HG03097 (cell line): Measurements from ENCODE around the gene STK25.

Source experiments
- ATAC-seq: cut with Tn5 transposase; IDR thresholded peaks from one replicate; pipeline ENCODE4 v1.9.1; 2021; ENCODE audit not compliant: unreplicated experiment, low FRiP score

The STK25 gene

DNA sequence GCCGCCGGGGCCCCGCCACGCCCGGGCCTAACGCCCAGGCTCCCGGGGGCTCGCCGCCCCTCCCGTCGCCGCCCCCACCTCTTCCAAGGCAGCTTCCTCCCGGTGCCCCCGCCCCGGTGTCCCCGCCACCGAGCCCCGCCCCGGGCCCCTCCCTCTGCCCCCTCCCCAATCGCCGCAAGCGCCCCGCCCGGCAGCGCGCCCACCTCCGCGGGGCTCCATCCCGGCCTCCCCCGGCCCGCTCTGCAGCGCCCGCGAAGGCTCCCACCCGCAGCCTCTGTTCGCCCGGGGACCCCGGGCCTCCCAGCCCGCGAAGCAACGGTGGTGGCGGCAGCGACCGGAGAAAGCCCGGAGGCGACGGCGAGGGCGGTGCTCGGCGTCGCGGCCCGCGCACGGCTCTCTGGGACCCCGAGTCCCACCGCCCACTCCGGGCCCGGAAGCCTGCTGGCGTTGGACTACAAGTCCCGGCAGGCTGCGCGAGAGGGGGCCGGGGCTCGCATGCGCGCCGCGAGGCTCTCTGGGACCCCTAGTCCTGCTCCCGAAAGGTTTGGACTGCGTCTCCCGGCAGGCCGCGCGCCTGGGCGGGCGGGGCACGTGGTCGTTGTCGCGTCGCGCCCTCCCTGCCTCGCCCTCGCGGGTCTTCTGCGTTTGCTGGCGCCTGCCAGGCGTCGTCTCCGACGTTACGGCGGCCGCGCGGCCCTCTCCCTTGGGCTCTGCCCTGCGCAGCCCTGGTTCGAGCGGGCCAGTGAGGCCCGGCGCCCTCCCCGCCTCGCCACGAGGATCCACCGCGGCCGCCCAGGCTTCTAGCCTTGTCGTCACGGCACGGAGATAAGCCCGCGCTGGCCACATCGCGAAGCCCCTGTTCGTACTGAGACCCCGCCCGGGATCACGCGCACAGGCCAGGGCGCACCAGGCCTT lies at the start of gene STK25:
Gene STK25, minus strand, starts transcription at position 345 of the 915 bp plus-strand sequence. CDS start 549 bp downstream, outside the sequence.
- ATAC-seq = peak; percentile 90

DNA sequence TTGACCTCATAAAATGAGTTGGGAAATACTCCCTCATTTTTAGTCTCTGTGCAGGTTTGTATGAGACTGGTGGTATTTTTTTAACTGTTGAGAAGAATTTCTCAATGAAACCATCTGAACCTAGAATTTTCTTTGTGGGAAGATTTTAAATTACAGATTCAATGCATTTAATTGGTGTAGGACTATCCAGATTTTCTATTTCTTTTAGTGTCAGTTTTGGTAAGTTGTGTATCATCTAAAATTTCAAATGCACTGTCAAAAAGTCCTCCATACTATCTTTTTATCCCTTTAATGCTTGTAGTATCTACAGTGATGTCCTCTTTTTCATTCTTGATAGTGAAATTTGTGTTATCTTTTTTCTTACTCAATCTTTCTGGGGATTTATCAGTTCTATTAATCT lies 48.4 kb upstream of the STK25 start:
- no peak for ATAC-seq

DNA sequence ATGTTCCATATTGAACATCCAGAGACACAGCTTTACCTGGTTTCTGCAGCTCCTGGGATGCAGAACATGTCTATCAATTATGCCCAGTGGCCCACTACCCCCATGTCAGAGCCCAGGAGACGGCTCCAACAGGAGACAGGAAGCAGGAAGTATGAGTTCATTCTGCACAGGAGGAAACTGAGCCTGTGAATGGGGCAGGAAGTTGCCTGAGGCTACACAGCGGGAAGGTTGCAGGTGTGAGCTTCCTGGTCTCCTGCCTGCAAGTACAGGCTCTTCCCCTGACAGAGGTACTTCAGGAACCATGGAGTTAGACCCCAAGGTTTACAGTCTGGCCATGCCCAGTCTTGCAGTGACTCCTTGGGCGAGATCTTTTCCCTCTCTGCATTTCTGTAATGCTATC lies 47.3 kb upstream of the STK25 start:
- no peak for ATAC-seq

DNA sequence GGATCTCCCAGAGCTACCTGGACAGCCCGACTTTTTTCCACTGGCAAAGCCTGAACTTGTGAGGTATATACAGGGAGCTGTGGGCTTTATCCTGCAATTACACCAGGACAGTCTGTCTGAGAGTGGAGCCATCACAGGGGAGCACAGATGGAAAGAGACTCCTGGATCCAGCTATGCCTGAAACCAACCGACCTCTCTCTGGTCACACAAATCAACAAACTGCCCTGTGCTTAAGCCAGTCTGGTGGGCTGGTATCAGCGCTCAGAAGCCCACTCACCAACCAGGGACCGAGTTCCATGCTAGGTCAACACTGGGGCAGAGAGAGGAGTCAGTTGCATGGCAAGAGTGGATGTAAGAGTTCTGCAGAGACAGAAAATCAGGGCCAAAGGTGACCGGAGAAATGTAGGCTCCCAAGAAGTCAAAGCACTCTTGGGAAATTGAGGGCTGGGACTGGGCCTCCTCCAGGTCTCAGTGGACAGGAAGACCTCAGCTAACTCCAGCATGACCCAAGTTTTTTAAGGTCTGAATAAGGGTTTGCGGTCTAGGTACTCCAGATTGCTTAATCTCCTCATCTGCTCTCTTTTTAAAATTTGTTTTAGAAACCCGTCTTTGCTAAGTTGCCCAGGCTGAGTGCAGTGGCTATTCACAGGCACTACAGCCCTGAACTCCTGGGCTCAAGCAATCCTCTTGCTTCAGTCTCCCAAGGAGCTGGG lies 46.4 kb upstream of the STK25 start:
- ATAC-seq = no peak

DNA sequence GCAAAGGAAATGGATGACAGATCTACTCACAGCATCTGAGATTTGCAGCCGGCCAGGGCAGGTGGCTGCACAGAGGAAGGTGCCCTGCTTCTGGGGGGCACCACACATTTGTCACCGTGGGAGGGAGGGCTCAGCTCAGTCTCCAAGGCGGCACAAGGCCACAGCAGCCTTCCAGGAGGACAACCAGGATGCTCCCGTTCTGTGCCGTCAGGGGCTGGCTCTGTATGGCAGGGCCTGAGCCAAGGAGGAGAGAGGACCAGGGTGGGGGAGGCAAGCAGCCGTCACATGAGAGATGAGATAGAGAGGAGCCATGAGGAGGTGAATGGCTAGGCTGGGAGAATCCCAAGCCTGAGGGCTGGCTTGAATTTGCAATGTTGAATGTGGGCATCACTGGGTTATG lies 45.6 kb upstream of the STK25 start:
- no peak for ATAC-seq

DNA sequence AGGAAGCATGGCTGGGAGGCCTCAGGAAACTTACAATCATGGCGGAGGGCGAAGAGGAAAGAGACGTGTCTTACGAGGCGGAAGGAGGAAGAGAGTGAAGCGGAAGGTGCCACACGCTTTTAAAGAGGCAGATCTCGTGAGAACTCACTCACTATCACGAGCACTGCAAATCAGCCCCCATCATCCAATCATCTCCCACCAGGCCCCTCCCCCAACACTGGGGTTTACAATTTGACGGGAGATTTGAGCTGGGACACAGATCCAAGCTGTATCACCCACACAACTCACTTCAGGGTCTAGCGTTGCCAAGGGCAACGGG lies 45.1 kb upstream of the STK25 start:
- ATAC-seq = no peak

DNA sequence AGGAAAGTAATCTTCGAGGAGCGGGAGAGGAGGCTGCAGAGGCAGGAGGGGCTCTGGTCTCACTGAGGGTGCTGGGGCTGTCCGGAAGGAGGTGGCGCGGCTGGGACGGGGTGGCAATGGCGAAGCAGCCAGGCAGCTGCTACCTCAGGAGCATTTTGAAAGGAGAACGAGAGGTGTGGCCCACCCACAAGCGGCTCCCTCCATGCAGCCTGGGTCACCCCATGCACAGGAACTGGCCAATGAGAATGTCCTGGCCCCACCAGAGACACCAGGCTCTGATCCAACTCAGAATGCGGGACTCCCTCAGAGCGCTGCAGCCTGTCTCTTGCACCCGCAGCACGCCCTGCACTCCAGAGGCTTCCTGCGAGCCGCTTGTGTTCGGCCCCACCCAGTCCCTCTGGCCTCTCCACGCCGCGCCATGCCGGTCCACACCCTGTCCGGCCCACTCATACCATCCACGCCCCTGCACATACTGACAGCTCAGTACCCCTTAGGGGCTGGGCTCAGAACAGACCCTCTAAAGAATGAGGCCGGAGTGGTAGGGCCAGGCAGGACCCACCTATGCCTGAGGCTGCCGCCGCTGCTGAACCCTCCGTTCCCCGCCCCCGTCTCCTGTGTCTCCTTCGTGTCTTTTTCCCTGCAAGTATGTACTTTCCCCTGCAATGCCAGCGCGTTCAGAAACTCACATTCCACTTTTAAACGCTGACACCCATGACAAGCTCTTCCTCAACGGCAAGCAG lies 43.8 kb upstream of the STK25 start:
- ATAC-seq = no peak

DNA sequence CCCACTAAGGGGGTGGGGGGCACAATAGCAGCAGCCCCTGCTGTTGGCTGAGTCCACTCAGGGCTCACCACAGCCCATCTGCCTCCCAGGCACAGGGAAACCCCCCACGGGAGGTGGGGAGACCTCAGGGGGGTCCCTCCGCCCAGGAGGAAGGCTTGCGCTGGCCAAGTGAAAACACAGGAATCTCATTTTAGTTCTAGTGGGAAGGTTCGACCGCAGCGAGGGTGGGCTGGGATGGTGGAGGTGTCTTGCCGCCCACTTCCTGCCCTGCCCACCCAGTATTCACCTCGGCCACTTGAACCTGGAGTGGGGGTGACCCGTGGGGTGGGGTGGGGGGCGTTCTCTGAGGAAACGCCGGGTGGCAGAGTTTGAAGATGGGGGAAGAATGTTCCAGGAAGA lies 43.2 kb upstream of the STK25 start:
- ATAC-seq = no peak

DNA sequence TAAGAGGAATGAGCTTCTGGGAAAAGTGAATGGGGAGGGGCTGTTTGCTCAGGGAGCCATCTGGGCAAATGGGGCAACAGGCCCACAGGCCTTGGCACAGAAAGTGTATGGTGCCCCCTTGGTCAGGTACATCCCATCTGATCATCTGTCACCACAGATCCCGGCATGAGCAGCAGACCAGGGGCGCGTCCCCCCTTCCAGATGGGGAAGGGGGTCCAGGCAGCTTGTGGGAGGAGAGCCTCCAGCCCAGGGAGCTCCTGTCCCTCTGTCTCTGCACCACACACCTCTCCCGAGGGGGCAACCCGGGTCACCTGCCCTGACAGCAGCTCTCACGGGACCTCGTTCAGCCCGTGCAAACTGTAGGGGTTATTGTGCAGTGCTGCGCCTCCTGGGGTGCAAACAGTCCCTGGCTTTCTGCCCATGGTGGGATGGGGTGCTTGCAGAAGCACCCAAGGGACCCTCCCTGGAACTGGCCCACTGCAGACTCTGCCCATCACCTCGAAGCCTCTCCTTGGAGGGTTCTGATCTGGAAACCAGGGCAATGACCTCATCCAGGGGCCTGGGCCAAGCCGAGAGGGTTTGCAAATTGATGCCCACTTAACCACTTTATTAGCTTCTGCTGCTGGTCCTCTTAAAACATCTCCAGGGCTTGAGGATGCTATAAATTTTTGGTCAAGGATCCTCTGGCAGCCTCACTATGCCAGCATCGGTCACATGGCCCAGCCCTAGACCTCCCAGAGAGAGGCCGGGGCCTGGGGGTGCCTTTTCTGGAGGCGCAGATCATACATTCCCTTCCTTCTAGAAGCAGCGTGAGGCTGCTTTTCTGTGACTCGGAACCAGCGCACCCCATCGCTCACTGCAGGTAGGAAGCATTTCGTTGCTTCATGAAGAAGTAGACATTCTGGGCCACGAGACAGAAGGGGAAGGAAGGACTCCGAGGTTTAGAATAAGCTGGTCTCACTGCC lies 42.5 kb upstream of the STK25 start:
- no peak for ATAC-seq

DNA sequence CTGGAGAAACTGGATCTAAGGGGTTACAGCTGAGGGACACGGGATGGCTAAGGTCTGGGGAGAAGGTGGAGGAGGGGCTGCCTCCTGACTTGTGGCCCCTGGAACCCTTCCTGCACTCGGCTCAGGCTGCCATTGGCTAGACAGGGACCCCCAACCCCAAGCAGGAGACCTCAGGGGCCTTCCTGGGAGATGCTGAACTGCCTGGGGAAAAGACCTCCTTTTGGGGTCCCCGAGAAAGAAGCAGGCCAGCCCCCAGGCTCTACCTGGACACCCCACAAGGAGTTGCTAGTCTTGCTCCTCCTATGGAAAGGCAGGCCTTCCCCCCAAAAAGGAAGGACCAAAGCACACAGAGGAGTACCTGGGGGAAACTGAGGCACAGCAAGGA lies 40.1 kb upstream of the STK25 start:
- ATAC-seq = no peak

DNA sequence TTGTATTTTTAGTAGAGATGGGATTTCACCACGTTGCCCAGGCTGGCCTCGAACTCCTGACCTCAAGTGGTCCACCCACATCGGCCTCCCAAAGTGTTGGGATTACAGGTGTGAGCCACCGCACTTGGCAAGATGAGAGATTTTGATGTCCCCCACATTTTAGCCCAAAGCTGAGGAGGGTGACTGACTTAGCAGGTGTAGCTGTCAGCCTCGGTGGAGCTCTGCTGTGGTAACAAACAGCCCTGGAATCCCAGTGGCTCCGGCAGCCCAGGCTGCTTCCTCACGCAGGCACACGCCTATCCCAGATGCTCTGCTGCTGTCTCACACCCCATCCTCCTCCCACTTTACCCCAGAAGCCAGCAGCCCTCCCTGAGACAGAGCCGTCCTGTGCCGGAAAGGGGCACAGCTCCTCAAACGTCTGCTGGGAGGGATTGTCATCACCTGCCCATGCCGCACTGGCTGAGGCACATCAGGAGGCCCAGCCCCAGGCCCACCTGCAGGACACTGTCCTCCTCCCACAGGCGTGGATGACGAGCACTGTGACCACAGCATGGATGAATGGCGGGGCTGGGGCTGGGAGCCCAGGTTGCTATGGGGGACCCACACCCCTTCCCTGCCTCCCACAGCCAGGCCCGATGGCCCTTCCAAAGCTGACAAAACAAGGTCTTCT lies 39.5 kb upstream of the STK25 start:
- ATAC-seq = no peak

DNA sequence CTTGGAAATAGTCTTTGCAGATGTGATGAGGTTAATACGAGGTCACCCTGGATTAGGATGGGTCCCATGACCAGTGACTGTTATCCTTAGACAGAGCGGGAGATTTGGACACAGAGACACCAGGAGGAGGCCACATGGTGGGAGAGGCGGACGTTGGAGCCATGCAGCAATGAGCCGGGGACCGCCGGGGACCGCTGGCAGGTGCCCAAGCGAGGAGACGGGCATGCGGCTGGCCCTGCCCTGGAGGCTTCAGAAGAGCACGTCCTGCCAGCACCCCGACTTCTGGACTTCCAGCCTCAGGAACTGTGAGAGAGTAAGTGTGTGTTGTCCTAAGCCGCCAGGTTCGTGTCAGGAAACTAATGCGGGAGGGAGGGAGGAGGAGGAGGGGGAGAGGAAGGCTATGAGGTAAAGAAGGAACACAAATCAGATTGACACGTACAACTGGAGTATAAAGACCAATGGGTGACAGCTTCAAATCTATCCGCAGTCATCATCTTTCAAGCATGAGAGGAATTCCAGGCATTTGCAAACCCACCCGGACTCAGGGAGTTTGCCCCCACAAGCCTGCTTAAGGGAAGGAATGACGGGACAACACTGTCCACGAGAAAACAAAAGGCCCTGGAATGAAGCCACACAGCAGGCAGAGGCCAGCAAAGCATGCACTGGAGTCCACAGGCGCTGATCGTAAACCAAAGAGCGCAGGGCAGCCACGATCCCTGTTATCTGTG lies 38.6 kb upstream of the STK25 start:
- ATAC-seq = no peak

DNA sequence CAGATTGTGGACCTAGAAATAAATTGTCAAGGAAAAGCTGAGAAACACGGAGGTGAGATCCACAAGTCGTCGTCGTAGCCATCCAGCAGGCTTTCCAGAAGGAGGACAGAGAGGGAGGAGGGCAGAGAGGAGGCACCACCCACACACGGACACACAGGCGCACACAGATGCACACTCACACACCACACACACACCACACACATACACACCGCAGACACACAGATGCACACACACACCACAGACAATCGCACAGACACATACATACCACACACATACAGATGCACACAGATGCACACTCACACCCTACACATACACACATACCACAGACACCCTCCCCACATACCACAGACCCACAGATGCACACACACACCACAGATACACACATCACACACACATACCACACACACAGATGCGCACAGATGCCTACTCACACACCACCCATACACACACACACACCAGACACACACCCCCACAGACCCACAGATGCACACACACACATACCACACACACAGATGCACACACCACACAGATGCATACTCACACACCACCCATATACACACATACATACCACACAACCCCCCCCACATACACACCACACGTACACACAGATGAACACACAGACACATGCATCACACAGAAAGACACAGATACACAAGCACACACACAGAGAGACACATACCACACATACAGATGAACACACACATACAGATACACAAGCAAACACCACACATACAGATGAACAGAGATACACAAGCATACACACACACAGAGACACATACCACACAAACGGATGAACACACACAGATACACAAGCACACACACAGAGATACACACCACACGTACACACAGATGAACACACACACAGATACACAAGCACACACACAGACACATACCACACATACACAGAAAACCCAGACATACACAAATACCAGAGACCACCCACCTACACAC lies 37.4 kb upstream of the STK25 start:
- no peak for ATAC-seq

DNA sequence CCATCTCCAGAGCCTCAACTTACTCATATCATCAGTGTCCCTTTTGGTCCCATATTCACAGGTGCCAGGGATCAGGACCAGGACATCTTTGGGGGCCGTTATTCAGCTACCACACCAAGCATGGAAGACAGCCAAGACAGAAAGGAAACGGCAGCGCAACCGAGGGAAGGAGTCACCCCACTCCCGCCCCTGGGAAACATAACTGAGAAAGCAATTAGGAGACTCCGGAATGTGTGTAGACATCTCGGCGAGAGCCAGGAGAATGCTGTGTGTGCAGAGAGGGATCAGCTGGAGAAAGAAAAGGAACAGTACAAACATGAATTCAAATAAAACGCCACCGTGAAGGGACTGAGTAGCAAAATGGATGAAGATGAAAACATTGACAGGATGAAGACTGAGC lies 36.7 kb upstream of the STK25 start:
- ATAC-seq = no peak

DNA sequence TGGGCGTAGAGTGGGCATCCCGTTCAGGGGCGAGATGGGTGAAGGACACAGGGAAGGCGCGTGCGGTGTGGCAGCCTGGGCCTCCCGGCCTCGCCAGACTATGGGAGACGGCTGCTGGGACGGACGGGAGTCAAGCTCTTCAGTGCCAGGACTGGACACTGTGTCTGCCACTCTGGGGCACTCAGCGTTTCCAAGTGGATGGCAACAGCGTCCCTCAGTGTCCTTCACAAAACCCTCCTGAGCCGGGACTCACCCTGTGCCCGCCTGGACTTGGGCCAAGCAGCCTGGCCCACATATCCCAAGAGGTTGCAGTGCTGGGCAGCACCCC lies 33.9 kb upstream of the STK25 start:
- ATAC-seq = no peak

DNA sequence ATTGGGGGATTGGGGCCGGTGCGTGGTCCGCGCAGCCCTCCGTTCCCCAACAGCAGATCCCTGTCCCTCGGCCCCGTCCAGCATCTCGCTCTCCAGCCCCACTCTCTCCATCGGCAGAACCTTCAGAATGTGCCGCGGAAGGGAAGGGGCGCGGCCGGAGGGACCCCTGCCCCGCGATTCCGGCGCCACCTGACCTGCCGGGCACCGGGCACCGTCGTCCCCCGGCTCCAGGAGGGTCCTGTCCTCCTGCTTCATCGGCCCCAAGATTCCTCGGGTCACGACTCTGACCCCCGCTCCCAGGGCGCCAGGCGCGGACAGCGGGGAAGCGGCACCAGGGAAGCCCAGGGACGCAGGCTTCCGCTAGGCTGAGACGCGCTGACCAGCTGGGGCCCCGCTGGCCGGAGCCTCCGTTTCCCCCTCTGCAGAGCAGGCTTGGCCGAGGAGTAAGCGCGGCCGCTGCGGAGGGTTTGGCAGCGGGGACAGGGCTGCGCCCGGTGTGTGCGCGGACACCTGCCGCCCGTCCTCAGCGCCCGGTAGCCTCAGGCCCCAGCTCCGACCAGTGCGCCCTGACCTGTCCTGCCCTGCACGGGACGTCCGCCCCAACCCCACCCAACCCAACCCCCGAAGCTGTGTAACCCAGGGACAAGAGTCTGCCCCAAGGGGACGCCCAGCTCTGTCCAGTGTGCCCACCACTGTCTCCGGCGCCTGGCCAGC lies 33.3 kb upstream of the STK25 start:
- ATAC-seq = no peak

DNA sequence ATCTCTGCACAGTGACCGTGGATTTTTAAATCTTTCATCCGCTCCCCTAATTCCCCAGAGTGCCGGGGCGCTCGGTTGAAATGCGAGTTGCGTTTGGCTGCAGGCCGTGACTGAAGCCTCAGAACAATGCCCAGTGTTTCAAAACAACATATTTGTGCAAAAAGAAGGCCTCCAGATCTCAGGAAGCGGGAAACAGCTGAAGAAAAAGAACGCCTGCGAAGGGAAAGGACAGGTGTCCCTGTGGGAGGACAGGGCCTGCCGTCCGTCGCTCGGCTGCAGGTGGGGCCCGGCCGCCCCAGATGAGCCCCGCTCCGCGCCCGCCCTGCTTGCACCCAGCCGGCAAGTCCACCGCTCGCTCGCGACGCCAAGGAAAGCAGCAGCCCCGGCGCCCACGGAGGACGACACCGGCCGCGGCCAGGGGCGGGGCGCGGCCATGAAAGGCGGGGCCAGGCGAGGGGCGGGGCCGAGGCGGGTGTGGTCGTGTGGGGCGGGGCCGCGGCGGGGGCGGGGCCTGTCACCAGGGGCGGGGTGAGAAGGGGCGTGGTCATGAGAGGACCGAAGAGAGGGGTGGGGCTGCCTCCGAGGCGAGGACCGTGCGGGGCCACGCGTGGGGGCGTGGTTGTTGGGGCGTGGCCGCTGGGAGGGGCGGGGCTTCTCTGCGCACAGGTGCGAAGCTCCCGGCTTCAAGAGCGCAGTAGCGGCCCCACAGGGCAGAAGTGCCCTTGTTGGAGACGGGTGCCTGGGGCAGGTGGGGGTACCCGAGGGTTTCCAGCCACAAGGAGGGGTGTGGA lies 32.6 kb upstream of the STK25 start:
- no peak for ATAC-seq
